Immature natural killer cell (primary cell): ENCODE data around the gene PALD1. TPM values are rescaled to one million over a fixed set of nuclear protein-coding genes. Genes with fewer than 3 reads are reported as not detected.
A peak's percentile ranks its signal among the peaks of the same experiment; 100 is the strongest.

Experiments
- DNase-seq, 3 donors: peaks; one replicate each; pipeline ENCODE4 v3.0.0; 2022; ENCODE audit warnings: mixed read lengths in 1 of 3
- H3K27ac Mint-ChIP-seq, 6 donors: one replicate each; pipeline ENCODE4 v1.8.0; 2020; ENCODE audit warnings: mixed read lengths in 6 of 6, mild to moderate bottlenecking in 5 of 6, inconsistent platforms in 4 of 6, moderate library complexity in 3 of 6
- H3K27me3 Mint-ChIP-seq, 3 donors: one replicate each; pipeline ENCODE4 v1.8.0; 2020 to 2021; ENCODE audit warnings: low read depth in 3 of 3, mild to moderate bottlenecking in 3 of 3, mixed read lengths in 3 of 3, moderate library complexity in 3 of 3, inconsistent platforms in 1 of 3
- H3K36me3 Mint-ChIP-seq, 3 donors: one replicate each; pipeline ENCODE4 v1.8.0; 2020; ENCODE audit warnings: mixed read lengths in 3 of 3, inconsistent platforms in 2 of 3, mild to moderate bottlenecking in 2 of 3
- H3K4me1 Mint-ChIP-seq, 2 donors: one replicate each; pipeline ENCODE4 v1.8.0; 2020; ENCODE audit warnings: inconsistent platforms in 2 of 2, mild to moderate bottlenecking in 2 of 2, mixed read lengths in 2 of 2, moderate library complexity in 1 of 2
- H3K4me3 Mint-ChIP-seq, 5 donors: one replicate each; pipeline ENCODE4 v1.8.0; 2020; ENCODE audit warnings: mild to moderate bottlenecking in 5 of 5, mixed read lengths in 5 of 5, inconsistent platforms in 3 of 5, moderate library complexity in 3 of 5
- H3K9me3 Mint-ChIP-seq, 6 donors: one replicate each; pipeline ENCODE4 v1.8.0; 2020; ENCODE audit warnings: mild to moderate bottlenecking in 6 of 6, mixed read lengths in 6 of 6, inconsistent platforms in 4 of 6, moderate library complexity in 3 of 6
- polyA plus RNA-seq, 3 donors: library from polyadenylated mRNA; unstranded; fragments of 300-500 nt; fragmentation: Illumina TruSeq; gene quantifications; one replicate each; pipeline ENCODE4 v1.2.3, GENCODE V29; 2021

The PALD1 gene
- polyA plus RNA-seq, 3 donors from 2014 or later, result 0.12 to 2.2 (median 0.14) TPM

DNA sequence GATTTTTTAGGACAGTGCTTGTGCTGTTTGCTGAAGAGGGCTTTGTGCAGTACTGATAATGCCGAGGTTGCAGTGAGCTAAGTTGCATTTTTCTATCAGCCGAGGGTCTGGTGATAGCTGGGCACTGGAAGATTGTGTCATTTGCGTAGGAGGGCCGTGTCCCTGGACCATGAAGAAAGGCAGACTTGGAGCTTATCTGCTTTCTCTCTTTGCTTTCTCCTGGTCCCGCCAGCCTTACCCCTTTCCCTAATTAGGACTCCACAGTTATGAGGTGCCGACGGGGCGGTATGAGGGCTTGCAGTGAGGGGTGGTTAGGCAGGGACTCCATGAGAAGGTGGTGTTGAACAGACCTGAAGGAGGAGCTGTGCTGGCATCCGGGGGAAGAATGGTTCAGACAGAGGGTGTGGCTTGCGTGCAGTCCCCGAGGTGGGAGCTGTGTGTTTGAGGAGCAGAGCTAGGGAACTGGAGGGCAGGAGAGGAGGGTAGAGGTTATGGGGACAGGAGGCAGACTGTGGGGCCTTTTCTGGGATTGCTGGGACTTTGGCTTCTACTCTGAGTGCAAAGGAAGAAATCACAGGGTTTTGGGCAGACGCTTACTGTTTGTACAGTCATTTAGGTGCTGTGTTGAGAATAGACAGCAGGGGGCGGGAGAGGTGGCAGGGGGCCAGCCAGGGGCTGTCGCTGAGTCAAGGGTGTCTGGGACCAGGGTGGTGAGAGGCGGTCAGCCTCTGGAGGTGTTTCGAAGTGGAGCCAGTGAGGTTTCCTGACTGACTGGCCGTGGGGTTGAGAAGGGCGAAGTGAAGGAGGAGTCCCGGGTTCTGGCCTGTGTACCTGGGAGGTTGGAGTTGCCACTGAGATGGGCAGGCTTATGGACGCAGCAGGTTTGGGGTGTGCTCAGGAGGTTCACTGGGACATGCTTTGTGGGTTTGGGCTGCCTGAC, 80.6 kb downstream of the PALD1 start:
- DNase-seq, result peak; percentile 82 to 85 (median 85)
- Mint-ChIP-seq H3K4me1 (peaks cover 51 to 57% of the 10 kb centered on the region in 2 donors), H3K9me3 (no peaks in the 10 kb centered on the region), H3K27me3 (peaks cover 3 to 4% (median 3%) of the 10 kb centered on the region in 3 donors), H3K36me3 (no peaks in the 10 kb centered on the region), H3K4me3 (peak overlapping the region; percentile 82 to 95 (median 87)), H3K27ac (peak overlapping the region; percentile 80 to 93 (median 88))

DNA sequence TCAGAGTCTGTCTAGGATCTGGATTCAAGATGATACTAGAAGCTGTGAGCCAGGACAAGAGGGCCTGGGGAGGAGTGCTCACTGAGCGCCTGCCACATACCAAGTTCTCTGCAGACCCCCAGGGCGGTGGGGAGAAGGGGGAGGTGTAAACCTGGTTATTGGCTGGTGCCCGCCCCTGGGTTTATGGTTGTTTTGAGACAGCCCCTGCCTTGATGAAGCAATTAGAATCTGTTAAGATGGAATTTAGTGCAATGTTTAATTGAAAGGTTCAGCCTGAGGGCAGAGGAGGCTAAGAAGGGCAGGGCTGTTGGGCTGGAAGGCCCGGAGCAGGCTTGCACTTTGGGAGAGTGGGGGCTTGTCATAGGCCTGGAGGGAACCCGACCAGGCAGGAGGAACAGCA, 81.3 kb downstream of the PALD1 start:
- peak overlapping the region; percentile 82 to 95 (median 87) for H3K4me3 Mint-ChIP-seq

DNA sequence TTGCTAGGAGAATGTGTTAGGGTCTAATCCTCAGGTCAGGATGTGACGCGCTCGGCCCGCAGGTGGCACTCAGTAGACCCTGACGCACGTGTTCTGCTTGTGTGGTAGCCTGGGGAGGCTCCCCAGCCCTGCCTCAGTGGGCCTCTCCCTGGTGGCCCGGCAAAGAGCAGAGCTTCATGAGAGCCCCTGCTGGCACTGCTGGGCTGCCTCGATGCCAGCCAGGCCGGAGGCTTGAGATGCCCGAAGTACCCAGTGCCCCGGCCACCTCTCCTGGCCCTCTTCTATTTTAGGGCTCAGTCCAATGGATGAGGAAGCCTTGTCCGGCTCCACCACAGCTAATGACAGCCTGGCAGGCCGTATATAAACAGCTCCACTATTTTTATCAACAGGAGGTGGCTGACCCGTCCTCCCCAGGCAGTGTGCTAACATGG, 82.0 kb downstream of the PALD1 start:
- H3K36me3 Mint-ChIP-seq, result no peaks in the 10 kb centered on the region
- peak overlapping the region in 4 of 5 donors; percentile 46 to 89 (median 68) for H3K4me3 Mint-ChIP-seq
- H3K27ac Mint-ChIP-seq, result peak overlapping the region in 5 of 6 donors; percentile 80 to 88 (median 87)
- DNase-seq, result peak in 1 of 3 donors; percentile 38
- peaks cover 3 to 4% (median 3%) of the 10 kb centered on the region in 3 donors for H3K27me3 Mint-ChIP-seq
- H3K9me3 Mint-ChIP-seq, result no peaks in the 10 kb centered on the region
- peaks cover 62 to 68% of the 10 kb centered on the region in 2 donors for H3K4me1 Mint-ChIP-seq

More for the DNA sequence above, 81.3 kb downstream of the PALD1 start:
- Mint-ChIP-seq H3K9me3 (no peaks in the 10 kb centered on the region), H3K4me1 (peaks cover 55 to 61% of the 10 kb centered on the region in 2 donors), H3K36me3 (no peaks in the 10 kb centered on the region), H3K27me3 (peaks cover 3 to 4% (median 3%) of the 10 kb centered on the region in 3 donors), H3K27ac (peak overlapping the region; percentile 80 to 93 (median 88))
- no peak for DNase-seq

DNA sequence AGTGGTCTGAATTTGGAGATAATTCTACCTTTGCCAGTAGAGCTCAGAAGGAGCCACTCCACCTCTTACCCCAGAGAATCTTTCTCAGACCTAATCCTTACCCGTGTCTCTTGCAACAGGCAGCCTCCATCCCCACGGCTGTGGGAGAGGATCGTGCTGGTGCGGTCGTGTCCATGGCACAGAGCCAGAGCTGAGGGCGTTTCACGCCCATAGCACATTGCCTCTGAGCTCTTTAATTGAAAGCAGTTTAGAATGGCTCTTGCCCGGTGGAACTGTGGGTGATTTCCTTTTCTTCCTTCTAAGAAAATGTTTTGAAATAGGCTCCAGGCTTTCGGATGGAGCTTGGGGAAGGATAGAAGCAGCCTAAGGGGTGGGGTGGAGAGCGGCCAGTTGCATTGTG, 82.5 kb downstream of the PALD1 start:
- Mint-ChIP-seq H3K4me1 (peaks cover 64 to 68% of the 10 kb centered on the region in 2 donors), H3K27ac (peak overlapping the region; percentile 30 to 85 (median 64)), H3K9me3 (no peaks in the 10 kb centered on the region), H3K27me3 (peaks cover 3 to 4% (median 3%) of the 10 kb centered on the region in 3 donors), H3K4me3 (peak overlapping the region in 2 of 5 donors; percentile 46 to 59), H3K36me3 (no peaks in the 10 kb centered on the region)
- DNase-seq, result no peak

DNA sequence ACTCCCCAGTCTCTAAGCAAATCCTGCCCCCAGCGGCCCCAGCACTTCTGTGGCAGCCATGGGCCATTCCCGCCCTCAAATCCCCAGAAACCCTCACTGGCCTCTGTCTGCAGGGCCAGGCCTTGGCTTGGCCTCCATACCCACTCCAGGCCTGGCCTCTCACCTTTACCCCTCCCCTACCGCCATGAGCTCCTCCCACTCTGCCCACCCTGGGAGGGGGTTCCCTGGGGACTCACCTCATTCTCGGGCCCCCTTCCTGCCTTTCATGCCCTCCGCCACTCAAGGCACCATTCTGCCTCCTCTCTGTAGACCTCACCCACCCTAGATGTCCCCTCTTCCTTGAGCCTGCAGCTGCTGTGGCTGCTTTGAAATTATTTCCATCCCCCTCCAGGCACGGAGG, 83.0 kb downstream of the PALD1 start:
- DNase-seq, result no peak
- H3K9me3 Mint-ChIP-seq, result no peaks in the 10 kb centered on the region
- H3K4me1 Mint-ChIP-seq, result peaks cover 69 to 72% of the 10 kb centered on the region in 2 donors

DNA sequence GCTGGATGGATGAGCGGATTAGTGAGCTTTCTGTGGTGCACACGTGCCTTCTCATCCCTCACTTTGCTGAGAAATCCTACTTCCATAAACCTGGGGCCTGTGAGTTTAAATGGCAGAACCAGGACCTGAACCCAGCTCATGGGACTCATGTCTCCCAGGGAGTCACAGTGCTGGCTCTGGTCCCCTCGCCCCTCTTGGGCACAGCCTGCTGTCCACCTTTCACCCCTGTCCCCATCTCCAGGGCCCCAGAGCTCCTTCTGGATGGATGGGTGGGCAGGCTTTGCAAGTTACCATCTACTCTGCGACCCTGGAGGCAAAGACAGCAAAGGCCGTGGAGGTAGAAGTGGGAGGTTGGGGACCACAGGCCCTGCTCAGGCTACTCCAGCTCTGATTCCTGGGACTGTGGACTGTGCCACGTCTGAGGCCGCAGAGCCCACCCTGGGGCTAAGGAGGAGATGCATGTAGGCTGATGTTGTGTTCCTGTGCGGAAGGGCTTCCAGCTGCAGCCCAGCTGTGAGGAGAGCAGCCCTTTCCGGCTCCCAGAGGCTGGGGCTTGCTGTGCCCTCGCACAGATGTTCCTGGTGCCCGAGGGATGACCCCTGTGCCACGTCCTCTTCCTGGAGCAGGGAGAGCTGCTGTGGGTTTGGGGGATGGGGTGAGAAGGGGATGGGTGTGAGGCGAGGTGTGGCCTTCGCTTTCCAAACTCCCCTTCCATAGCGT, 83.6 kb downstream of the PALD1 start:
- Mint-ChIP-seq H3K36me3 (no peaks in the 10 kb centered on the region), H3K9me3 (no peaks in the 10 kb centered on the region), H3K4me3 (peak overlapping the region in 1 of 5 donors; percentile 40), H3K27ac (peak overlapping the region in 1 of 6 donors; percentile 65), H3K27me3 (peaks cover 2 to 3% (median 3%) of the 10 kb centered on the region in 3 donors), H3K4me1 (peaks cover 69 to 72% of the 10 kb centered on the region in 2 donors)
- DNase-seq, result no peak

More for the DNA sequence above, 83.0 kb downstream of the PALD1 start:
- no peaks in the 10 kb centered on the region for H3K36me3 Mint-ChIP-seq
- peaks cover 2 to 3% (median 3%) of the 10 kb centered on the region in 3 donors for H3K27me3 Mint-ChIP-seq
- peak overlapping the region in 1 of 5 donors; percentile 40 for H3K4me3 Mint-ChIP-seq
- peak overlapping the region in 5 of 6 donors; percentile 41 to 65 (median 64) for H3K27ac Mint-ChIP-seq

DNA sequence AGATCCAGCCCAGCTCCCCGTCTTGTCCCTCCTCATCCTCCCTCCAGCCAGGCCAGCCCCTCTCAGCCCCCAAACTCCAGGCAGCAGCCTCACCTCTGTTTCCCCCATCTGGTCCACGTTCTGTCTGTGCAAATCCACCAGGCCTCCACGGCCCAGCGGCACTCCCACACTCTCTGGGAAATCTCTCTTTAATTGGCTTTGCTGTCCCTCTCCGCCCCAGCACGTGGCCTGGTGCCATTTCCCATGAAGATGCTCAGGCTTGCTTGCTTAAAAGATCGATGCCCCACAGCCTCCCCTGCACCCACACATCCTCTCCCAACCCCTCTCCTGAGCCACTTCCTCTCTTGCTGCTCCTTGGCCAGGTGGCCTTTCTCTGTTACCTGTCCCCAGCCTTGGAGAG, 84.7 kb downstream of the PALD1 start:
- Mint-ChIP-seq H3K9me3 (no peaks in the 10 kb centered on the region), H3K4me3 (no peak overlapping the region), H3K4me1 (peaks cover 66 to 76% of the 10 kb centered on the region in 2 donors), H3K27ac (peak overlapping the region in 2 of 6 donors; percentile 46 to 62), H3K27me3 (peaks cover 2 to 3% (median 3%) of the 10 kb centered on the region in 3 donors), H3K36me3 (no peaks in the 10 kb centered on the region)
- no peak for DNase-seq

DNA sequence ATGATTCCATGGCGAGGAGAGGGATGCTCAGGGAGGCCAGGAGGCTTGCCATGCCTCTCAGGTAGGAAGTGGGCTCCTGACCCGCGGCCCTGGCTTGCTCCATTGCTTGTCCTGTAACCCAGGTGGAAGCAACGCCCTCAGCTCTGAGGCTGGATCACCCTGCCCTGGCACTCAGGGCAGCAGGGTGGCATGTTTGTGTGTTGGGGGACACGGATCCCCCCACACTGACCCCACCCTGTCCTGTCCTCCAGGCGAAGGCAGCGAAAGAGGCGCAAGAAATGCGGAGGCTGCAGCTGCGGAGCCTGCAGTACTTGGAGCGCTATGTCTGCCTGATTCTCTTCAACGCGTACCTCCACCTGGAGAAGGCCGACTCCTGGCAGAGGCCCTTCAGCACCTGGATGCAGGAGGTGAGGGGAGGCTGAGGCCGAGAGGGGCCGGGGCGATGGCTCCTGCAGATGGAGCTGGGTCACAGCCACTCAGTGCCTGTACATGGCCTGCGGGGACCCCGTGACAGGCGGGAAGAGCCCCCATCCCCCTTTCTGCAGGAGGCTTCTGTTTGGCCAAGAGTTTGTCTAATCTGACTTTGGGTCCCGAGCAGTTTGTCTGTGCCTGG, 85.7 kb downstream of the PALD1 start:
- no peak for DNase-seq
- Mint-ChIP-seq H3K4me1 (peaks cover 60 to 72% of the 10 kb centered on the region in 2 donors), H3K9me3 (no peaks in the 10 kb centered on the region), H3K4me3 (no peak overlapping the region), H3K36me3 (no peaks in the 10 kb centered on the region), H3K27ac (no peak overlapping the region), H3K27me3 (peaks cover 2 to 3% (median 3%) of the 10 kb centered on the region in 3 donors)

DNA sequence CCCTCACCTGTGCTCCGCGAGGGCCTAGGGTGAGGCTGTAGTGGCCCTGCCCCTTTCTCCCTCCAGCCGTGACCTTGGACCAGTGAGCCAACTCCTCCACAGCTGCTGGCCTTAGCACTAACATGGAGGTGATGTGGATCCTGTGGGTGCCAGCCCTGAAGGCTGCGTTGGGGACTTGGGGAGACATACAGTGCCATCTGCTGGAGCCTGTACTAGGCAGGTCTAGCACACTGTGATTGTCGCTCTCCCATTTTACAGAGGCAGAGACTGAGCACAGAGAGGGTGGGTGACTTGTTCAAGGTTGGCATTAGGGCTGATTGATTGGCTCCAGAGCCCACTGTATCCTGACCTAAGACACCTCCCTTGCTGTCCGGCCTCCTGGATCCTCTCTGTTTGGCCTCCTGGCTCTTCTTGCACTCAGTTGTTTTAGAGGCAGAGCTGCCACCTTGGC, 86.4 kb downstream of the PALD1 start:
- H3K27ac Mint-ChIP-seq, result peak overlapping the region in 2 of 6 donors; percentile 15 to 66

DNA sequence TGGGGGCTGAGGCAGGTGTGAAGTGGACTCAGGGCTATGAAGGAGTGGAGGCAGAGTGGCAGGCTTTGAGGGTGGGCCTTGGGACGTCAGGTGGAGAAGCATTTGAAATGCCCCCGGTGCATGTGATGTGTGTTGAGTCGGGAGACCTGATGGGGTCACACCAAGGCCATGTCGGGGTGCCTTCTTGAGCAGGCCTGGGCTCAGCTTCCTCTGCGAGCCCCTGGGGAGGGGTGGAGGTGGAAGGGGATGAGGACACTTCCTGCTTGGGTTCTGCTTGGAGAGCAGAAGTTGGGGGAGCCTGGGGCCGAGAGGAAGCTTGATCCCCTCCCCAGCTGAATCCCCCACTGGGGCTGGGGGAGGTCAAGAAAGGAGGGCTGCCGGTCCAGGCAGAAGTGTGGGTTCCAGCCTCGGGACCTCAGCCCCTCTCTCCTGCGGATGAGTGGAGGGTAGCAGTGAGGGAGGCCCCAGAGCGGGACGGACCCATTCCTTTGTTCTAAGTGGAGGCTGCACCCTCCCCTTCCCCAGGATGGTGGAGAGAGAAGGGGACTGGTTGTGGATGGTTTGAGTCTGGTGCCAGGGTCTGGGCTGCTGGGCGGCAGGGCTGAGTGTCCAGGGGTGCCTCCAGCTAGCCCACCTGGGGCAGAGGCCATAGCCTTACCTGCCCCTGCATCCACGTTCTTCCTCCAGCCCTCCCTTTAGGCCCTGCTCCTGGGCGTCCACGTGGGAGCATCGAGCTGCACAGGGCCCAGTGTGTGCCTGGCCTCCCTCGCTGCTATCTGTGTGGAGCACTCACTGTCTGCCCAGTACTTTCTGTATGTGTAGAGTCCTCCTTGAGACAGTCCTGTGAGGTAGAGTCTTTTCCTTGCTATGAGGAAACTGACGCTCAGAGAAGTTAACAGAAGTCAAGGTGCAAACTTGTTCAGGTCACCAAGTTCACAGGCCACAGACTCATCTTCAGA, 87.3 kb downstream of the PALD1 start:
- Mint-ChIP-seq H3K4me3 (no peak overlapping the region), H3K27me3 (peaks cover 0 to 3% (median 0%) of the 10 kb centered on the region in 3 donors), H3K9me3 (no peaks in the 10 kb centered on the region), H3K4me1 (peaks cover 58 to 70% of the 10 kb centered on the region in 2 donors), H3K36me3 (no peaks in the 10 kb centered on the region), H3K27ac (peak overlapping the region in 3 of 6 donors; percentile 11 to 34 (median 26))
- no peak for DNase-seq

More for the DNA sequence above, 86.4 kb downstream of the PALD1 start:
- Mint-ChIP-seq H3K9me3 (no peaks in the 10 kb centered on the region), H3K4me3 (no peak overlapping the region), H3K4me1 (peaks cover 59 to 71% of the 10 kb centered on the region in 2 donors), H3K27me3 (peaks cover 0 to 3% (median 0%) of the 10 kb centered on the region in 3 donors), H3K36me3 (no peaks in the 10 kb centered on the region)
- peak in 1 of 3 donors; percentile 49 for DNase-seq

DNA sequence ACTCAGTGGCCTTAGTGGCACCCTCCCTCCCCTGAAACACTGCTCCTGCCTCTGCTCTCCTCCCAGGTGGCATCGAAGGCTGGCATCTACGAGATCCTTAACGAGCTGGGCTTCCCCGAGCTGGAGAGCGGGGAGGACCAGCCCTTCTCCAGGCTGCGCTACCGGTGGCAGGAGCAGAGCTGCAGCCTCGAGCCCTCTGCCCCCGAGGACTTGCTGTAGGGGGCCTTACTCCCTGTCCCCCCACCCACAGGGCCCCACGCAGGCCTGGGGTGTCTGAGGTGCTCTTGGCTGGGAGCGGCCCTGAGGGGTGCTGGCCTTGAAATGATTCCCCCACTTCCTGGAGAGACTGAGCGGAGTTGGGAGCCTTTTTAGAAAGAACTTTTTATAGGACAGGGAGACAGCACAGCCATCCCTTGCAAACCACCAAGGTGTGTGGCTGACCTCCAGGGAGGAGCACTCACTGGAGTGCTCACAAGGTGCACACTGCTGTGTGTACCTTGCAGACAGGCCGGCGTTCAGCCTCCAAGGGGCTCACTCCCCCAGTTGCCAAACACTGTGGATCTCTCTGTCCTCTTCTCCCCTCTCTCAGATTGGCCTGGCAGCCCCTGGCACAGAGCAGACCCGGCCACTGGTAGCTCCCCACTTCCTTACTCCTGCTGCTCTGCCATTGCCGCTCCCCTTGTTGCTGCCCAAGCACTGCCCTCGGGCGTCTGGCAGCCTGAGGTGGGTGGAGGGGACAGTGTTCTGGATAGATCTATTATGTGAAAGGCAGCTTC, 88.1 kb downstream of the PALD1 start:
- peak overlapping the region in 2 of 6 donors; percentile 11 to 77 for H3K27ac Mint-ChIP-seq

DNA sequence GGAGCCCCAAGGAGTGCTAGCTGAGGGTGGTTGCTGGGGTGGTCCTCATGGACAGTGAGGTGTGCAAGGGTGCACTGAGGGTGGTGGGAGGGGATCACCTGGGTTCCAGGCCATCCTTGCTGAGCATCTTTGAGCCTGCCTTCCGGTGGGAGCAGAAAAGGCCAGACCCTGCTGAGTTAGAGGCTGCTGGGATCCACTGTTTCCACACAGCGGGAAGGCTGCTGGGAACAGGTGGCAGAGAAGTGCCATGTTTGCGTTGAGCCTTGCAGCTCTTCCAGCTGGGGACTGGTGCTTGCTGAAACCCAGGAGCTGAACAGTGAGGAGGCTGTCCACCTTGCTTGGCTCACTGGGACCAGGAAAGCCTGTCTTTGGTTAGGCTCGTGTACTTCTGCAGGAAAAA, 89.0 kb downstream of the PALD1 start:
- no peak overlapping the region for H3K4me3 Mint-ChIP-seq
- H3K9me3 Mint-ChIP-seq, result no peaks in the 10 kb centered on the region
- peaks cover 0 to 3% (median 0%) of the 10 kb centered on the region in 3 donors for H3K27me3 Mint-ChIP-seq
- peaks cover 60 to 70% of the 10 kb centered on the region in 2 donors for H3K4me1 Mint-ChIP-seq
- no peak for DNase-seq
- no peak overlapping the region for H3K27ac Mint-ChIP-seq
- H3K36me3 Mint-ChIP-seq, result no peaks in the 10 kb centered on the region

More for the DNA sequence above, 88.1 kb downstream of the PALD1 start:
- Mint-ChIP-seq H3K9me3 (no peaks in the 10 kb centered on the region), H3K4me1 (peaks cover 58 to 70% of the 10 kb centered on the region in 2 donors), H3K4me3 (no peak overlapping the region), H3K27me3 (peaks cover 0 to 3% (median 0%) of the 10 kb centered on the region in 3 donors), H3K36me3 (no peaks in the 10 kb centered on the region)
- no peak for DNase-seq
